Mucosa of descending colon (tissue), 3 donors: ENCODE data around the gene NEDD4. TPM values are rescaled to one million over a fixed set of nuclear protein-coding genes. Genes with fewer than 3 reads are reported as not detected.

Experiments used
- ATAC-seq: fragments of 200-7000 bp; cut with Tn5 transposase; one replicate; pipeline ENCODE4 v1.9.1; 2020; ENCODE audit warnings: mild to moderate bottlenecking, moderate library complexity
- DNase-seq, 3 donors: peaks; one replicate each; pipeline ENCODE4 v3.0.0-alpha.2; 2020
- H3K36me3 ChIP-seq: fragments of 200-600 bp; one replicate; pipeline ENCODE4 v1.8.0; 2021; ENCODE audit warnings: low read depth, mild to moderate bottlenecking
- H3K4me1 ChIP-seq: fragments of 200-600 bp; one replicate; pipeline ENCODE4 v1.8.0; 2021; ENCODE audit warnings: low read depth, mild to moderate bottlenecking
- H3K4me3 ChIP-seq: fragments of 200-600 bp; one replicate; pipeline ENCODE4 v1.8.0; 2021; ENCODE audit warnings: mild to moderate bottlenecking
- H3K9me3 ChIP-seq: fragments of 200-600 bp; one replicate; pipeline ENCODE4 v1.8.0; 2021; ENCODE audit warnings: mild to moderate bottlenecking
- CTCF ChIP-seq: fragments of 200-600 bp; IDR thresholded peaks from one replicate; pipeline ENCODE4 v1.8.0; 2022; ENCODE audit warnings: antibody characterized with exemption, mild to moderate bottlenecking
- intact Hi-C, 2 donors: fragments of 100-400 bp; cut with DNase I in 1 of 2; cut with micrococcal nuclease in 1 of 2; formaldehyde crosslinking; loops; one replicate each; pipeline versions ENCODE4 v1.11.0 to v1.11.1; 2022; cut with DNase I, micrococcal nuclease
- total RNA-seq, 3 donors: library from RNA; stranded (reverse); fragmentation: NEBNext Ultra II Directional in 2 of 3; extraction: Animal tissue kit (Norgen Biotek cat#: 25700) in 2 of 3; gene quantifications; one replicate each; pipeline versions ENCODE4 v1.2.1 to v1.2.4, GENCODE V29; 2021 to 2023
- donor health status: DM: no; HTN: no; CAD: no; lungs with moderate emphysema.
- donor health status: DM: no; HTN: no; CAD: no.
- donor health status: DM: no; HTN: yes; CAD: no.

Gene NEDD4
- total RNA-seq, 3 donors from 2014 or later, result 9.3 to 21.5 (median 10.2) TPM

GRCh38 chr15:55778932-55779331 lies 214.5 kb downstream of the NEDD4 start:
- no peaks in the 10 kb centered on the region for H3K4me1 ChIP-seq
- TF ChIP-seq CTCF, result no peak
- DNase-seq (no peak), ATAC-seq (no peak)
- intact Hi-C loops, result no loop called here
- H3K9me3 ChIP-seq, result no peaks in the 10 kb centered on the region
- H3K36me3 ChIP-seq, result no peaks in the 10 kb centered on the region
- H3K4me3 ChIP-seq, result no peak overlapping the region
